GM12874 (cell line): ENCODE results near the gene LAD1.

Experiments
- TF ChIP-seq, protein P1 (sequence below): IDR thresholded peaks from 2 replicates; pipeline ENCODE4 v1.5.1; 2011; ENCODE audit warnings: low read depth, mild to moderate bottlenecking, control low read depth, low read length, moderate library complexity; ENCODE audit not compliant: insufficient read depth

The LAD1 gene

GRCh38 chr1:201362906-201363305 lies 36.2 kb downstream of the LAD1 start:
- TF ChIP-seq, protein P1, sequence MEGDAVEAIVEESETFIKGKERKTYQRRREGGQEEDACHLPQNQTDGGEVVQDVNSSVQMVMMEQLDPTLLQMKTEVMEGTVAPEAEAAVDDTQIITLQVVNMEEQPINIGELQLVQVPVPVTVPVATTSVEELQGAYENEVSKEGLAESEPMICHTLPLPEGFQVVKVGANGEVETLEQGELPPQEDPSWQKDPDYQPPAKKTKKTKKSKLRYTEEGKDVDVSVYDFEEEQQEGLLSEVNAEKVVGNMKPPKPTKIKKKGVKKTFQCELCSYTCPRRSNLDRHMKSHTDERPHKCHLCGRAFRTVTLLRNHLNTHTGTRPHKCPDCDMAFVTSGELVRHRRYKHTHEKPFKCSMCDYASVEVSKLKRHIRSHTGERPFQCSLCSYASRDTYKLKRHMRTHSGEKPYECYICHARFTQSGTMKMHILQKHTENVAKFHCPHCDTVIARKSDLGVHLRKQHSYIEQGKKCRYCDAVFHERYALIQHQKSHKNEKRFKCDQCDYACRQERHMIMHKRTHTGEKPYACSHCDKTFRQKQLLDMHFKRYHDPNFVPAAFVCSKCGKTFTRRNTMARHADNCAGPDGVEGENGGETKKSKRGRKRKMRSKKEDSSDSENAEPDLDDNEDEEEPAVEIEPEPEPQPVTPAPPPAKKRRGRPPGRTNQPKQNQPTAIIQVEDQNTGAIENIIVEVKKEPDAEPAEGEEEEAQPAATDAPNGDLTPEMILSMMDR, result no peak

- TF ChIP-seq, protein P1, result peak; percentile 80
Measured at GRCh38 chr1:201361652-201362504, 37.2 kb downstream of the LAD1 start.

- TF ChIP-seq, protein P1, result no peak
Measured at GRCh38 chr1:201360901-201361651, 38.0 kb downstream of the LAD1 start.

GRCh38 chr1:201360486-201360885 lies 38.6 kb downstream of the LAD1 start:
- TF ChIP-seq, protein P1, result no peak

DNA sequence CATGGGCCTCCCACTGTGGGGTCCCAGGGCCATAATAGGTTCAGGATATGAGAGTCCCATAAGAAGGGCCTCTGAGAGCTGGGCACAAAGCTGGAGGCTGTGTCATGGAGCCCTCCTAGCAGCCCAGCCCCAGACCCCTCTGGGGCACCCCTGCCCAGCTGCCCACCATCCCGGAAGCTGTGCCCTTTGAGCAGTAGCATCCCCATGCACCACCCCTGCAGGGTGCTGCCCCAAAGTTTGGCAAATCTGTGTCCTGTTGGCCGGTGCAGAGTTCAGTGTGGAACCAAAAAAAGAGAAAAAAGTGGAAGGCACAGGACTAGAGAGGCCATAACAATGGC lies 39.3 kb downstream of the LAD1 start:
- TF ChIP-seq, protein P1, result no peak

DNA sequence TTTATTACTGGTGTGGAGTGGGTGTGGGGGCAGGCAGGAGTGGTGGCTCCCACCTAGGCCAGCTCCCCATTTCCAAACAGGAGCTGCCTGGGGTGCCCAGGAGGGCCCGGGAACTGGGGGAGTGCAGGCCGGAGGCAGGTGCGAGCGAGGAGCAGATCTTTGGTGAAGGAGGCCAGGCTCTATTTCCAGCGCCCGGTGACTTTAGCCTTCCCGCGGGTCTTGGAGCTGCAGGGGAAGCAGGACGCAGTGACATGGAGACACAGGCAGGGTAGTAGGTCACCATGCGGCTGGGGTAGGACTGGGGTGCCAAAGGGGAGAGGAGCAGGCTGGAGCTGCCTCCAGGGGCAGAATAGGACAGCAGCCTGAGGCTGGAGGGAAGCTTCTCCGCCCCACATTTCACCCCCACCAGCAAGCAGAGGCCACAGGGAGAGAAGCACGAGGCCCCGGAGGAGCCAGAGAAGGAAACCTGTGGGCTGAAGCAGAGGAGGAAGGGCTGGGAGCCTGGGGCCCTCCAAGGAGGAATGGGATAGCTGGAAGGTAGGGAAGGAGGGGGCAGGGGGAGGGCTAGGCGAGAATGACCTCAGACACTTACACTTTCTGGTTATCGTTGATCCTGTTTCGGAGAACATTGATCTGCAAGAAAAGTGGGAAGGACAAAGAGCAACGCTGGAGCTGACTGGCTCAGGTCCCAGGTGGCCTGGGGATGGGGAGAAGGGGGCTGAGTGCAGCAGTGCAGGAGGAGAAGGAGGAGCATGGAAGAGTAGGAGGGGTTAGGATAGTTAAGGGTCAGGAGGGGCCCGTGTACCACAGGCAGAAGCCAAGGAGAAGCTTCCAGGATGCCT lies 39.9 kb downstream of the LAD1 start:
- TF ChIP-seq, protein P1, result no peak

- TF ChIP-seq, protein P1, result no peak
Measured at GRCh38 chr1:201358596-201358995, 40.5 kb downstream of the LAD1 start.
